ENCODE measurements around the gene SNAP23.
"Not testable (repeated sequence)": the region's sequence is repeated elsewhere in the genome, so short reads cannot be mapped to it uniquely, and the experiment has no call there.

SNAP23 gene

DNA sequence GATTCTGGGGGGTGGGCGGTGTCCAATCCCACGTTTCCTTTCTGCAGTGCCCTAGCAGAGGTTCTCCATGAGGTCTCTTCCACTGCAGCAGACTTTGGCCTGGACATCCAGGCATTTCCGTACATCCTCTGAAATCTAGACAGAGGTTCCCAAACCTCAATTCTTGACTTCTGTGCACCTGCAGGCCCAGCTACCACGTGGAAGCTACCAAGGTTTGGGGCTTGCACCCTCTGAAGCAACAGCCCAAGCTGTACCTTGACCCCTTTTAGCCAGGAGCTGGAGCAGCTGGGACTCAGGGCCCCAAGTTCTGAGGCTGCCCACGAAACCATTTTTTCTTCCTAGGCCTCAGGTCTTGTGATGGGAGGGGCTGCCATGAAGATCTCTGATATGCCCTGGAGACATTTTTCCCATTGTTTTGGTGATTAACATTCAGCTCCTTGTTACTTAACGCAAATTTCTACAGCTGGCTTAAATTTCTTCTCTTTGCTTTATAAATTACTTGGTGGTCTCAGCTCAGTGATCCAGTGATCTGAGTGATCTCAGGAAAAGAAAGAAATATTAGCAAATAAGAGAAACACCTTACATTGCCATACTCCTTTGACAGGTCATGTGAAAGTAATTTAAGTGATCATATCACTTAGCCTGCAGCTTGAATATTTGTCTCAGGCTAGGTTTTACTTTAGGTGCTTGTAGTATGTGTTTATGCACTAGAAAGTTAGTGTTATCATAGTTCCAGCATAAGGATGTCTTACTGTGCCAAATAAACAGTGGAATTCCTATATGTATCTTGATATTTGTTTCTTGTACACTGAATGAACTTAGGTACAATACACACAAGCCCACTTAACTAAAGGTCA, 3.0 kb downstream of the SNAP23 start:
- FAIRE-seq = no peak

DNA sequence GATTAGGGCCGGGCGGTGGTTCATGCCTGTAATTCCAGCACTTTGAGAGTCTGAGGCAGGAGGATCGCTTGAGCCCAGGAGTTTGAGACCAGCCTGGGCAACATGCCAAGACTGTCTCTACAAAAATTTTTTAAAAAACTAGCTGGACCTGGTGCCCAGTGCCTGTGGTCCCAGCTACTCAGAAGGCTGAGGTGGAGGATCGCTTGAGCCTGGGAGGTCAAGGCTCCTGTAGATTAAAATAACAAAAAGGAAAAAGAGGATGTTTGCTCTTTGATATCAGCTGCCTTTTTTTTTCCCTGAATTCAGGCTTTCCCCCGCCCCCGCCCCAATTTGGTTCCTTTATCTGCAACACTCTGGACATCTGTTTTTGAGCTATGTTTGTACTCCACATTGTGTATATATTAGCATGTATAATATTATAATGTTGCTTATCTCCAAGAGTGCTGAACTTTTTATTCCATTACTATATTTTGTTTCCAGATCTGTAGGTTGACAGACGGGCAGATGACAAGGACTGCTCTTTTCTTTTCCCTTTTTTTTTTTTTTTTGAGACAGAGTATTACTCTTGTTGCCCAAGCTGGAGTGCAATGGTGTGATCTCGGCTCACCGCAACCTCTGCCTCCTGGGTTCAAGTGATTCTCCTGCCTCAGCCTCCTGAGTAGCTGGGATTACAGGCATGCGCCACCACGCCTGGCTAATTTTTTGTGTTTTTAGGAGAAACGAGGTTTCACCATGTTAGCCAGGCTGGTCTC, 4.6 kb downstream of the SNAP23 start:
- no peak for FAIRE-seq

- FAIRE-seq = no peak
These were observed 7.0 kb downstream of the SNAP23 start for GRCh38 chr15:42502477-42502876.

GRCh38 chr15:42503825-42504224, 8.4 kb downstream of the SNAP23 start:
- no peak for FAIRE-seq

- FAIRE-seq = no peak
These were observed 9.2 kb downstream of the SNAP23 start for GRCh38 chr15:42504631-42505030.

- no peak for FAIRE-seq
These were observed 12.1 kb downstream of the SNAP23 start for GRCh38 chr15:42507514-42507913.

GRCh38 chr15:42508263-42508690, 12.8 kb downstream of the SNAP23 start:
- no peak for FAIRE-seq

GRCh38 chr15:42510258-42511006, 15.0 kb downstream of the SNAP23 start:
- FAIRE-seq = no peak

DNA sequence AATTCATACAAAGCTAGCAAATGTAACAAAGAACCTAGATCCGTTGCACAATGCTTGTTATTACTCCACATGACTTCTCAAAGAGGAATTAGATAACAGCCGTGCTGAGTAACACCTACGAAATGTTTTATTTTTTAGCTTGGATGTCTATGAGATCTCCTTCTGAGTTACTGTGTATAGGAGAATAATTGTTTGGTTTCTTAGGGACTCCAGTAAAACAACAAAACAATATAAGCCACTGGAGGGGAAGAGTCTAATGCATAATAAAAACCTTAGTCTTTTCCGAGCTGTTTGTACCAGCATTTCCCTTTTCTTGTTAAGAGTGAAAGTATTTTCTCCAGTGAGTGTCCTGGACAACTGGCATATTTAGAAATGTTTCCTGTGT, 15.6 kb downstream of the SNAP23 start:
- no peak for FAIRE-seq

GRCh38 chr15:42523331-42523730, 27.9 kb downstream of the SNAP23 start:
- no peak for FAIRE-seq

DNA sequence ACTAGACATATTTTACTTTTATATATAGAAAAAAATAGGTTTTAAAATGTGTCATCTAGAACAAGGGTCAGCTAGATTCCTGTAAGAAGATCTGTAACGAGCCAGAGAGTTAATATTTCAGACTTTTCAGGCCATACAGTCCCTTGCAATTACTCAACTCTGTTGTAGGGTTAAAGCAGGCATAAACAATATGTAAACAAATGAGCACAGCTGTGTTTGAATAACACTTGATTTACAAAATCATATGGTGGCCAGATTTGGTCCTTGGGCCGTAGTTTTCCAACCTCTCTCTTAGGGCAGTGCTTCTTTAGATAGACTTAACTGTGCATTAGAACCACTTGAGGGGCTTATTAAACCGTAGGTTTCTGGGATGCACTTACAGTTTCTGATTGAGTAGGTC, 33.5 kb downstream of the SNAP23 start:
- FAIRE-seq = no peak

DNA sequence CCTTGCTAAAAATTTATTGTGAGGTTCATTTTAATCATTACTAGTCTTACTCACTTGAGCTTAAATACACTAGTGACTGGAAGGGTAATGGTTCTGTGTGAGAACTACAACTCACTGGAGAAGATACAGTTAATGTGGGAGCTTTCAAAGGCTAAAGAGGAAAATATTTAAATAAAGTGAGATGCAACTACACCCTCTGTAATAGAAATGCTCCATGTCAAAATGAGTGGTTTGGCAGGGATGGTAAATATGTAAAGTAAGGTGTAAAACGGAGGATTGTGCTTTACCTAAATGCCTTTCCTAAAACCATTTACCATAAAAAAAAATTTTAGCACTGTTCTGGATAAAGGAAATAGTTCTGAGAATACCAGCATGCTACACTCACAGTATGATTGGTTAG, 37.8 kb downstream of the SNAP23 start:
- no peak for FAIRE-seq

DNA sequence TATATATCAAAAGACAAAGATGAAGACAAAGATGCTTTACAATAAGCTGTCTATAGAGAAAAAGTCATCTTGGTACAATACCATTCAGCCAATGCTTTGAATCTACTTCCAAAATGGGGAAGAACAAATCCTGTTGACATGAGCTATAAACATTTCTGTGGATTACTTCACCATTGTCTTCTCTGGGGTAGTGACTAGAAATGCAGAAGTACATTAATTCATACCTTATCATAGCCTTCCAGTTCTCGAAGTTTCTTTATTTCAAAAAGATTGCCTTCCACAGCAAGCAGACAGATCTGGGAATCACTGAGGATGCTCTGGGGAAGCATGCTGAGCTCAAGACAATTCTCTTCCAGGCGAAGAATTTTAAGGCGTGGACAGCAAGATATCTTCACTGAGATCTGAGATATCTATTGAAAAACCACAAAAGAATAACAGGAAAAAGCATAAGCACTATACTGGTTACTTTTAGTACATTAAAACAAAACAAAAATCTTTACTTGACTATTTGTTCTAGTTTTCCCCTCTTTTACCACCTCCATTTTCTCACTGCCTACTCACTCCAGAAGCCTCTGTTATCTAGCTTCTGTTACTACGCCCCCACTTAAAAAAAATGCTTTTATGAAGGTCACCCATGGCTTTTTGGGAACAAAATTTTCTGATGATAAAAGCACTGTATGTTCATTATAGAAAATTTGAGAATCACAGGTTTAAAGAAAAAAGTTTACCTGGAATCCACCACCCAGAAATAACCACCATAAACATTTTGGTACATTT, 49.6 kb downstream of the SNAP23 start:
- no peak for FAIRE-seq

DNA sequence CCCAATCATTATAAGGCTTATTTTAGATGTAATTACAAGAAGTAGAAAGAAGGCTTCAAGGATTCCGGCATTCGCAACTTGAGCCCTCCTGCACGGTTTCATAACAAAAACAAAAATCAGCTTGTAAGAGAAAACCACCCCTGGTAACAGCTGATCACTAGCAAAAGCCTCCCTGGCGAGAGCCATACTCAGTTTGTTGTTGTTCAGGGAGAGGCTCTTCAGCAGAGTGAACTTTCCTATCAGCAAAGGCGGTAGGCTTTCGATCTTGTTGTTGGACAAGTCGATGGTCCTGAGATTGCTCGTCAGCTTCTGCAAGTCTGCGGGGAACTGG, 52.4 kb downstream of the SNAP23 start:
- no peak for FAIRE-seq

DNA sequence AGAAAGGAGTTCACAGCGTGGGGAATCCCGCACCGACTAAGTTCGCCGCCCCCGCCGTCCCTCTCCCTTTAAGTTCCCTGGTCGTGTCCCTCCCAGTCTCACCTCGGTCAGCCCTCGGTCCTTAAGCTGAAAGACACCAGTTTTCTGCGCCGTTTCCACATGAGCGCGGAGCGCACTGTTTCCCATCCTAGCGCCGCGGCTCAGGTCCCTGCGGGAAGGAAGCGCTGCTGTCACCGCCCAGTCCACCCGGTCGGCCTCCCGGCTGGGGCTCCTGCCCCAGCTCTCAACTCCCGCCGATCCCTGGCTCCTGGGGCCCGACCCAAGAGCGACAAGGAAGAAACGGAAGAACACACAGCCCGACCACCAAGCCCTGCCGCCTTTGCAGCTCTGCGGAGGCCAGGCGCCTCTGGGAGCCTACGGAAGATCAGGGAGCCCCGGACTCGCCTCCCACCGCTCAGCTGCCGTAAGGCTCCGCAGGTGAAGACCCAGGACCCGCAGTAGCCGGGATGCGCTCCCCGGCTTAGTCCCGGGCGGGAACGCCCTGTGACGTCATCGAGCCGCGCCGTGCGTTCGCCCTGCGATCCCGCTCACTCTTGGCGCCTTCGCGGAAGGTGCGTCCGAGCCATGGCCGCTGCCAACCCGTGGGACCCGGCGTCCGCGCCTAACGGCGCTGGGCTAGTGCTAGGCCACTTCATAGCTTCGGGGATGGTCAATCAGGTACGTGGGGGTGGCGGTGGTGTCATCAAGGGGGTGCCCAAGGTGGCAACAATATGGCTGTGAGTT, 53.0 kb downstream of the SNAP23 start, which contains the start of the genes HAUS2 and LRRC57:
TSS of gene HAUS2 (plus strand) at position 590 of the 783 bp plus-strand sequence. CDS start at position 625, 35 bp downstream.
TSS of gene LRRC57 (minus strand) at position 545 of the 783 bp plus-strand sequence. CDS start at position 186, 359 bp downstream.
- FAIRE-seq = no peak

DNA sequence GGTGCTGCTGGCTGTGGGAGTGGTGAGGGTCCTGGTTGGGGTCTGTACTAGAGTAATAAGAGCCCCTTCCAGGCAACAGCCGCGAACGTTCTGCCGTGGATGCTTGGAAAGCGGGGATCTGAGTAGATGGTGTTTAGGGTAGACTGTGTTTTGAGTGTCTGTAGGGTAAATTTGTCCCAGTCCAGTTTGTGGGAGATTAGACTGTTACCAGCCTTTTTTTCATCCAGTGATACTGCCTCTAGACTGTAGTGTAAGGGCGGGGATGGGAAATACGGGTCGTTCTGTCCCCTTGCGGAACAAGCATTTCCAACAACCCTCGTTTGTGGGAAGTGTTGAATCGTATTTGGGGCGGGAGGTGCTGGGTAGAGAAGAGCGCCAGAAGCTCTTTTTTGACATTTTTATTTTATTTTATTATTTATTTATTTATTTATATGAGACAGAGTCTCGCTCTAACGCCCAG, 53.6 kb downstream of the SNAP23 start:
- FAIRE-seq = no peak

- no peak for FAIRE-seq
These were observed 54.4 kb downstream of the SNAP23 start for GRCh38 chr15:42549741-42550392.

DNA sequence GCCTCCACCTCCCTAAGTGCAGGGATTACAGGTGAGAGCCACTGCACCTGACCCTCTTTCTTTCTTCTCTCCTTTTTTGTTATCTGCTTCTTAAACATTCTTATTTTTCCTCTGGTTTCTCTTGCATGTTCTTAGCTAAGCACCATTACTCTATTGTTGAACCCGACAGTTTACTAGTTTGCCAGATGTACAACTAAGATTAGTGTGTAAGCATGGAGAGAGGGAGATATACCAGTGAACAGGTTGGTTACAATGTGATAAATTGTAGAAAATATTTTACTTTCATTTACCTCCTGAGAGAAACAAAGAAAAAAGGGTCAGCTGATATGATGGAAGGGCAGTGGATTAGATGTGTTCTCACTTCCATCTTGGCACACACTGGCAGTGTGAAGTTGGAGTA, 58.1 kb downstream of the SNAP23 start:
- no peak for FAIRE-seq

- not testable (repeated sequence) for FAIRE-seq
These were observed 61.2 kb downstream of the SNAP23 start for GRCh38 chr15:42556550-42557207.

DNA sequence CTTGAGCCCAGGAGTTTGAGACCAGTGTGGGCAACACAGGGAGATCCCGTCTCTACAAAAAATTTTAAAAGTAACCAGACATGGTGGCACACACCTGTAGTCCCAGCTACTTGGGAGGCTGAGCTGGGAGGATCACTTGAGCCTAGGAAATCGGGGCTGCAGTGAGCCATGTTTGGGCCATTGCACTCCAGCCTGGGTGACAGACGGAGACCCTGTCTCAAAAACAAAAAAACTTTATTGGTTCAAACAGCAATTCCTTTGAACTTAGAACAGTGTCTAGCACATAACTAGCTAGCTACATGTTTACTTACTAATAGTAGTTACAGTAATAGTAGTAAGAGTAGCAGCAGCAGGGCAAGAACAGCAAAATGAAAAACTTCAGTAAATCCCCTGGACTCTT, 63.3 kb downstream of the SNAP23 start:
- FAIRE-seq = no peak
